Amygdala (tissue), 56 donors: ENCODE measurements around the gene OR51V1.

Experiments used
- DNase-seq, 56 donors: peaks; one replicate each; lab custom pipeline; 2025; lab: John Stamatoyannopoulos, UW

The OR51V1 gene

GRCh38 chr11:5232176-5232575, 31.7 kb upstream of the OR51V1 start:
- no peak for DNase-seq

DNA sequence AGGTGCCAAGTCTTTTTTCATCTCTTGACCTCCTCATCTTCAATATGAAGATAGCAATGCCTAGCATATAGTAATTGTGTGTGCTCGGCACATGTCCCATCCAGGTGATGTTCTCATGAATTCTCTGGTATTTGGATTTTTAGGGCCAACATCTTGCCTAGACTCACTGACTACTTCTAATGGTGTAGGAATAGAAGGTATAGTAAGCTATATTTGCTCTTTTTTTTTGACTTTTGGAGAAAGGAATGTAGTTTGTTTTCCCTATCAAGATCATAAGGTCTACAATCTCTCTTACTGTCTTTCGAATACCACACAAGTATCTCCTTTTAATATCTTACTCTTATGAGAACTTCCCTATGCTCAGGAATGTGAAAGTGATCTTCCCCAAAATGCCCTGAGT, 30.6 kb upstream of the OR51V1 start:
- no peak for DNase-seq

DNA sequence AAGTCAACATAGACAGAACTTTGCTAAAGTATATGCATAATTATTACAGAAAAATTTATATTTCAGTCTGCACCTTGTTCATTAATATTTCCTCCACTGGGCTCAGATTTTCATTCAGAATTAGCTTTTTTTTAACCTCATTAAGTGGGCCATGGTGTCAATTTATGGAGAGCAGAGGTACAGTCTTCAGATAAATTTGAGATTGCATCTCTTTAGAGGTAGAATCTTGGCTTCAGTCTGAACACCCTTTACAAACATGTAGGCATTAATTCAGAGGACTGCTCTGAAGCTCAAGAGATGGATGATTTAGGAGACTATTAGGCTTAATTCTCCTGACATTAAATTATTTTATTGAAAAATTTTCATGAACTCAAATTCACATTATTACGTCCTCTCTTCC, 29.8 kb upstream of the OR51V1 start:
- no peak for DNase-seq

- DNase-seq: no peak
These were observed 29.3 kb upstream of the OR51V1 start for GRCh38 chr11:5229796-5230195.

- DNase-seq: no peak
These were observed 28.9 kb upstream of the OR51V1 start for GRCh38 chr11:5229356-5229755.

GRCh38 chr11:5228124-5228523, 27.6 kb upstream of the OR51V1 start:
- DNase-seq: no peak

DNA sequence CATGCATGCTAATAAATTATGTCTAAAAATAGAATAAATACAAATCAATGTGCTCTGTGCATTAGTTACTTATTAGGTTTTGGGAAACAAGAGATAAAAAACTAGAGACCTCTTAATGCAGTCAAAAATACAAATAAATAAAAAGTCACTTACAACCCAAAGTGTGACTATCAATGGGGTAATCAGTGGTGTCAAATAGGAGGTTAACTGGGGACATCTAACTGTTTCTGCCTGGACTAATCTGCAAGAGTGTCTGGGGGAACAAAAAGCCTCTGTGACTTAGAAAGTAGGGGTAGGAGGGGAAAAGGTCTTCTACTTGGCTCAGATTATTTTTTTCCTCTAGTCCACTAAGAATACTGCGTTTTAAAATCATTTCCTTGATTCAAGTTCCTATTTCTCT, 27.2 kb upstream of the OR51V1 start:
- no peak for DNase-seq

DNA sequence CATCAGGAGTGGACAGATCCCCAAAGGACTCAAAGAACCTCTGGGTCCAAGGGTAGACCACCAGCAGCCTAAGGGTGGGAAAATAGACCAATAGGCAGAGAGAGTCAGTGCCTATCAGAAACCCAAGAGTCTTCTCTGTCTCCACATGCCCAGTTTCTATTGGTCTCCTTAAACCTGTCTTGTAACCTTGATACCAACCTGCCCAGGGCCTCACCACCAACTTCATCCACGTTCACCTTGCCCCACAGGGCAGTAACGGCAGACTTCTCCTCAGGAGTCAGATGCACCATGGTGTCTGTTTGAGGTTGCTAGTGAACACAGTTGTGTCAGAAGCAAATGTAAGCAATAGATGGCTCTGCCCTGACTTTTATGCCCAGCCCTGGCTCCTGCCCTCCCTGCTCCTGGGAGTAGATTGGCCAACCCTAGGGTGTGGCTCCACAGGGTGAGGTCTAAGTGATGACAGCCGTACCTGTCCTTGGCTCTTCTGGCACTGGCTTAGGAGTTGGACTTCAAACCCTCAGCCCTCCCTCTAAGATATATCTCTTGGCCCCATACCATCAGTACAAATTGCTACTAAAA, 26.3 kb upstream of the OR51V1 start, which contains the start of gene HBB:
Gene HBB, minus strand, starts transcription at position 340 of the 579 bp plus-strand sequence. Its CDS starts 50 bp downstream, at position 290.
- no peak for DNase-seq

- no peak for DNase-seq
These were observed 25.0 kb upstream of the OR51V1 start for GRCh38 chr11:5225480-5225871.

DNA sequence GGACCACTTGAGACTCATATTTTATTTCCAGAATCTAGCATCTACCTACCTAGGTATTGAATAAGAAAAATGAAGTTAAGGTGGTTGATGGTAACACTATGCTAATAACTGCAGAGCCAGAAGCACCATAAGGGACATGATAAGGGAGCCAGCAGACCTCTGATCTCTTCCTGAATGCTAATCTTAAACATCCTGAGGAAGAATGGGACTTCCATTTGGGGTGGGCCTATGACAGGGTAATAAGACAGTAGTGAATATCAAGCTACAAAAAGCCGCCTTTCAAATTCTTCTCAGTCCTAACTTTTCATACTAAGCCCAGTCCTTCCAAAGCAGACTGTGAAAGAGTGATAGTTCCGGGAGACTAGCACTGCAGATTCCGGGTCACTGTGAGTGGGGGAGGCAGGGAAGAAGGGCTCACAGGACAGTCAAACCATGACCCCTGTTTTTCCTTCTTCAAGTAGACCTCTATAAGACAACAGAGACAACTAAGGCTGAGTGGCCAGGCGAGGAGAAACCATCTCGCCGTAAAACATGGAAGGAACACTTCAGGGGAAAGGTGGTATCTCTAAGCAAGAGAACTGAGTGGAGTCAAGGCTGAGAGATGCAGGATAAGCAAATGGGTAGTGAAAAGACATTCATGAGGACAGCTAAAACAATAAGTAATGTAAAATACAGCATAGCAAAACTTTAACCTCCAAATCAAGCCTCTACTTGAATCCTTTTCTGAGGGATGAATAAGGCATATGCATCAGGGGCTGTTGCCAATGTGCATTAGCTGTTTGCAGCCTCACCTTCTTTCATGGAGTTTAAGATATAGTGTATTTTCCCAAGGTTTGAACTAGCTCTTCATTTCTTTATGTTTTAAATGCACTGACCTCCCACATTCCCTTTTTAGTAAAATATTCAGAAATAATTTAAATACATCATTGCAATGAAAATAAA, 24.3 kb upstream of the OR51V1 start:
- no peak for DNase-seq

DNA sequence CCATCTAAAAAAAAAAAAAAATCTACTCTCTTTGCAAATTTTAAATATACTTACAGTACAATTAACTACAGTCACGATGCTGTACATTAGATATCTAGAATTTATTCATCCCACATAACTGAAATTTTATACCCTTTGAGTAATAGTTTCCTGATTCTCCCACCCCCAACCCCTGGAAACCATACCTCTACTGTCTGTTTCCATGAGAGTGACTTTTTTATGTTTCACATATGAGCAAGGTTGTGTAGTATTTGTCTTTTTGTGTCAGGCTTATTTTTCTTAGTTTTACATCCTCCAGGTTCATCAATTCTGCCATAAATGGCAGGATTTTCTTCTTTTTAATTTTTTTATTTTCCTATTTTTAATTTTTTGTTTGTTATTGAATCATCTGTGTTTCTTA, 23.2 kb upstream of the OR51V1 start:
- no peak for DNase-seq

DNA sequence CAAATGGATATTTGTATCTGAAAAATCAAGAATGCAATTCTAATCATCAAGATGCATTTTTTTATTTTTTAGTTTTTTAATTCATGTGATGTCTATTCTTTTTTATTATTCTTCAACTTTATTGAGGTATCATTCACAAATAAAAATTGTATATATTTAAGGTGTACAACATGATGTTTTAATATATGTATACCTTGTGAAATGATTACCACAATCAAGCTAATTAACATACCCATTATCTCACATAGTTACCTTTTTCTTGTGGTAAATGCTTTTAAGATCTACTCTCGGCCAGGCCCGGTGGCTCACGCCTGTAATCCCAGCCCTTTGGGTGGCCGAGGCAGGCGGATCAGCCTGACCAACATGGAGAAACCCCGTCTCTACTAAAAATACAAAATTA, 22.7 kb upstream of the OR51V1 start:
- DNase-seq: no peak

DNA sequence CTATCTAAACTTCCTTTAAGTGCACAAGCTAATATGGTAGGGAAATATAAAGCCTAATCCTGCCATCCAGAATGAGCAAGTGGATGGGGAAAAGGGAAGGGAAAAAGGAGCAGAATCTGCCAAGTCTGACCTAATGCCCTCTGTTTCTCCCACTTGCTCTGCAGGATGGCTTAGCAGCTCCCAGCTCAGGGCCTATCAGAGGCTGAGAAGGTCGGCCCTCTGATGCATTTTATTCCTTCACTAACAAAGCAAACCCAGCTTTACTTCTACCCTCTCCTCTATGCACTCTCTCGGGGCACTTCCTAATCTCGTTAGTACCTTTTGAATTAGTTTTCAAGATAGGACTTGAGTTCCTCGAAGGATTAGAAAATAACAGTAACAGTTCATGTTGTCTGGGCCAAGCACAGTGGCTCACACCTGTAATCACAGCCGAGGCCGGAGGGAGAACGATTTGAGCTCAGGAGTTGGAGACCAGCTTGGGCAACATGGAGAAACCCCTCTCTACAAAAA, 9.9 kb upstream of the OR51V1 start:
- DNase-seq: no peak

GRCh38 chr11:5204787-5205186, 4.3 kb upstream of the OR51V1 start:
- DNase-seq: no peak

DNA sequence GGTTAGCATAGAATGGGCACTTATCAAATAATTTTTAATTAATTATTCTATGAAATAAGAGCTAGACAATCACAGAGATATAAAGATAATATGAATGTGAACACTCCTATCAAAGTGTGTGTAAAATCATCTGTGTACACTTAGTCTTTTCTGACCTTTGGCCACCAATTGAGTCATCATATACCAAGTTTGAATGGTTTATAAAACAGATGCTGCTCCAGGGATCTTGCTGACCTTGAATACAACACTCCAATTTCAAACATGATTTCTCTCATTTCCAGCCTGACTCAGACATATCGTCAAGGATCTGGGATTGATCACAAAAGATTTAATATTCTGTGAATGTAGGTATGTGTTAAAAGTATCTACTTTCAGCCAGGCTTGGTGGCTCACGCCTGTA, 2.9 kb upstream of the OR51V1 start:
- no peak for DNase-seq

- no peak for DNase-seq
These were observed 2.2 kb downstream of the OR51V1 start for GRCh38 chr11:5198285-5198684.

DNA sequence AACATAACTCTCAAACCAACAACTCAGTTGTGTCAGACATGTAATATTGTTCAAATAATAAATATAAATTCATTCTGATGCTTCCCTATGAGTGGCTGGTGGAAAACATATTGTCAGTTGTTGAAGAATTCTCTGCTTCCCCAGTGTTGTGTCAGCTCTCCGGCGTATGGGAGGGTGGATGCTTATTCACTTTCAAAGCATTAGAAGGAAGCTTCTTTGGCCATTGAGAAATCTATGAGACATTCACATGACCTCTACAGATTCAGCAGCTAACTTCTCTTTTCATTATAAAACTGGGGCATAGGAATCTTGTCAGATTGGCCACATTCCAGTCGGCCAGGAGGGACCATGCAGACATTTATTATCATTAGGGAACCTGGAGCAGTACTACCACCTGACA, 2.9 kb downstream of the OR51V1 start:
- DNase-seq: no peak

- DNase-seq: no peak
These were observed 3.8 kb downstream of the OR51V1 start for GRCh38 chr11:5196731-5197130.

GRCh38 chr11:5196067-5196466, 4.4 kb downstream of the OR51V1 start:
- no peak for DNase-seq

DNA sequence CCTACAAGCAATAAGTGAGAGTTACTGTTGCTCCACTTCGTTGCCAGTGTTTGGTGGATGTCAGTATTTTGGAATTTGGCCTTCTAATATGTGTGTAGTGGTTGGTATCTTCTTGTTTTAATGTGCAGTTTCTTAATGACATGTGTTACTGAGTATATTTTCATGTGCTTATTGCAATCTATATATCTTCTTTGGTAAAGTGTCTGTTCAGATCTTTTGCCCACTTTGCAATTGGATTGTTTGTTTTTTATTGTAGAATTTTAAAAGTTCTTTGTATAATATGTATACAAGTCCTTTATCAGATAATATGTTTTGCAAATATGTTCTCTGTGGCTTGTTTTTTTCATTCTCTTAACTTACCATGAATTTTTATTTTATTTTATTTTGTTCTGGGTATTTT, 7.7 kb downstream of the OR51V1 start:
- DNase-seq: no peak

DNA sequence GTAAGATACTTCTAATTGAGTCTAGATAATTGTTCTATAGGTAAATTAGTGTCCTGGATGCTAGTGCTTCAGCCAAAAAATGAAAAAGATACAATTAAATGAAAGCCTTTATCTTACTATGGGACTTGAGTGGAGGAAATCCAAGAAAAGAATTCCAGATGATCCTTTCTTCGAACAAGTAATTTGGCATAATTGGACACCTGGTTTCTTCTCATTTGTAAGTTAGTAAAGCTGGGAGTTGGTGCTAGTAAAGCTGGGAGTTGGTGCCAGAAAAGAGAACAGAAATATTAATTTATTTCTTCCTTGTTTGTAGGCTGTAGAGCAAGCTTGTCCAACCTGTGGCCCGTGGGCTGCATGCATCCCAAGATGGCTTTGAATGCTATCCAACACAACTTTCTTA, 12.3 kb downstream of the OR51V1 start:
- no peak for DNase-seq
